DND-41 (cell line): ENCODE results near the gene ZFYVE28.

Experiments used
- EZH2 ChIP-seq: IDR thresholded peaks from 3 replicates; pipeline ENCODE4 v1.6.1; 2012; ENCODE audit warnings: borderline replicate concordance, low read depth, mild to moderate bottlenecking, moderate library complexity, low read length, inconsistent platforms; ENCODE audit not compliant: severe bottlenecking
- TF ChIP-seq, protein P1 (sequence below): IDR thresholded peaks from 2 replicates; pipeline ENCODE4 v1.5.1; 2012; ENCODE audit warnings: borderline replicate concordance, low read length, moderate library complexity, mild to moderate bottlenecking; ENCODE audit not compliant: poor library complexity, severe bottlenecking; ENCODE audit errors: extremely low read depth

DNA sequence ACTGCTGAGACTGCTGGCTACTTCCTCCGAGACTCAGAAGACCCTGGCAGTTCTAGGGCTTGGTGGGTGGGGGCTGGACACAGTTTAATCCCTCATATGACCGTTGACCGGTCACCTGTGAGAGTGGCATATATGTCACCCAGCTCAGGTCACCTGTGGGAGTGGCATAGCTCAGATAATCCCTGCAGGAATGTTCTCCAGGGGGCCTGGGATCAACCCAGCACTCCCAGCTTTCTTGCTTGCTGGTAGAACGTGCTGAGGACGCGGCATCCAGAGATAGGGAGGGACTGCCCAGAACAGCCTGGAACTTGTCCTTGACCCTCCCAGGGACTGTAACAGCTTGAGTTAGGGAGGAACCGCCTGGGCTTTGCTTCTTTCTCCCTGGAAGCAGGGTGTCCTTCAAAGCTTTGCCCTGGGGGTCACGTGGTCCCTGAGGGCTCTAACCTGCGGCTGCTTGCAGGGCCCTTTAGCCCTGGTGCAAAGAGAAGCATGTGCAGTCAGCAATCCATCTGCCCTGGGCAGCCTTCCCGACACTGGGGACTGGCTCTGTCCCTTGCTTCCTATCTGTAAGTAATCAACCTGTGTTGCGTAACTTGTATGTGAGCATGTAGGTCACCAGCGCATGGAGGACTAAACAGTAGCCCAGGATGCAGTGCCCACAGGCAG is 55.3 kb downstream of the ZFYVE28 start:
- TF ChIP-seq, protein P1, sequence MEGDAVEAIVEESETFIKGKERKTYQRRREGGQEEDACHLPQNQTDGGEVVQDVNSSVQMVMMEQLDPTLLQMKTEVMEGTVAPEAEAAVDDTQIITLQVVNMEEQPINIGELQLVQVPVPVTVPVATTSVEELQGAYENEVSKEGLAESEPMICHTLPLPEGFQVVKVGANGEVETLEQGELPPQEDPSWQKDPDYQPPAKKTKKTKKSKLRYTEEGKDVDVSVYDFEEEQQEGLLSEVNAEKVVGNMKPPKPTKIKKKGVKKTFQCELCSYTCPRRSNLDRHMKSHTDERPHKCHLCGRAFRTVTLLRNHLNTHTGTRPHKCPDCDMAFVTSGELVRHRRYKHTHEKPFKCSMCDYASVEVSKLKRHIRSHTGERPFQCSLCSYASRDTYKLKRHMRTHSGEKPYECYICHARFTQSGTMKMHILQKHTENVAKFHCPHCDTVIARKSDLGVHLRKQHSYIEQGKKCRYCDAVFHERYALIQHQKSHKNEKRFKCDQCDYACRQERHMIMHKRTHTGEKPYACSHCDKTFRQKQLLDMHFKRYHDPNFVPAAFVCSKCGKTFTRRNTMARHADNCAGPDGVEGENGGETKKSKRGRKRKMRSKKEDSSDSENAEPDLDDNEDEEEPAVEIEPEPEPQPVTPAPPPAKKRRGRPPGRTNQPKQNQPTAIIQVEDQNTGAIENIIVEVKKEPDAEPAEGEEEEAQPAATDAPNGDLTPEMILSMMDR = no peak
- TF ChIP-seq EZH2 = no peak
